Adrenal gland (tissue), 5 donors: ENCODE data around the gene LRFN2.

Experiments used
- POLR2A ChIP-seq, 2 donors: fragments of 450-650 bp; IDR thresholded peaks; one replicate each; pipeline ENCODE4 v1.6.1; 2017; ENCODE audit warnings: antibody characterized with exemption in 2 of 2, mild to moderate bottlenecking in 2 of 2, moderate library complexity in 1 of 2
- TF ChIP-seq, protein P1 (sequence below), 6 experiments: fragments of 450-650 bp in 4 of 6; fragments of 200-600 bp in 2 of 6; sonication (generic) in 1 of 6; IDR thresholded peaks; 1 replicate in 5 of 6; 2 replicates in 1 of 6; pipeline versions ENCODE4 v1.5.1 to v1.8.0; 2016 to 2021; ENCODE audit warnings: antibody characterized with exemption in 6 of 6, mild to moderate bottlenecking in 2 of 6, moderate library complexity in 1 of 6
- donor health status: DM: no; HTN: no; CAD: no.

DNA sequence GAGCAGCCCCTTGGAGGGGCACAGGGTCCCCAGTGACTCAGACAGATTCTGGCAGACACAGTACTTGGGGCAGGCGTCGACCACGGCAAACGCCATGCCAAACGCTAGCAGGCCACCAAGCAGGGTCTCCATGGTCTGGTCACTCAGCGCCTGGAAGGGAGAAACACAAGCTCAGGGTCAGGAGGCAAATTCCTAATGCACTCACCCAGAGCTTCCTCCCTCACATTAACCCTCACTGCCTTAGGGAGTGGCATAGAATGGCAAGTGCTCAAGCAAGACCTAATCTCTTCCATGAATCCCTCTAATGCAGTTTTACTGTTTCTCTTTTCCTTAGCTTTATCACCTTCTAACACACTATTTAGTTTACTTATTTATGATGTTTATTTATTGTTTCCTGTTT, 154.2 kb downstream of the LRFN2 start:
- TF ChIP-seq, protein P1, sequence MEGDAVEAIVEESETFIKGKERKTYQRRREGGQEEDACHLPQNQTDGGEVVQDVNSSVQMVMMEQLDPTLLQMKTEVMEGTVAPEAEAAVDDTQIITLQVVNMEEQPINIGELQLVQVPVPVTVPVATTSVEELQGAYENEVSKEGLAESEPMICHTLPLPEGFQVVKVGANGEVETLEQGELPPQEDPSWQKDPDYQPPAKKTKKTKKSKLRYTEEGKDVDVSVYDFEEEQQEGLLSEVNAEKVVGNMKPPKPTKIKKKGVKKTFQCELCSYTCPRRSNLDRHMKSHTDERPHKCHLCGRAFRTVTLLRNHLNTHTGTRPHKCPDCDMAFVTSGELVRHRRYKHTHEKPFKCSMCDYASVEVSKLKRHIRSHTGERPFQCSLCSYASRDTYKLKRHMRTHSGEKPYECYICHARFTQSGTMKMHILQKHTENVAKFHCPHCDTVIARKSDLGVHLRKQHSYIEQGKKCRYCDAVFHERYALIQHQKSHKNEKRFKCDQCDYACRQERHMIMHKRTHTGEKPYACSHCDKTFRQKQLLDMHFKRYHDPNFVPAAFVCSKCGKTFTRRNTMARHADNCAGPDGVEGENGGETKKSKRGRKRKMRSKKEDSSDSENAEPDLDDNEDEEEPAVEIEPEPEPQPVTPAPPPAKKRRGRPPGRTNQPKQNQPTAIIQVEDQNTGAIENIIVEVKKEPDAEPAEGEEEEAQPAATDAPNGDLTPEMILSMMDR (IDR thresholded peaks at IDR 0.05), result no peak
- TF ChIP-seq POLR2A (IDR thresholded peaks at IDR 0.05), result no peak
